ENCODE data around the gene FAM3A.

GRCh38 chrX:154531626-154532025, 15.6 kb upstream of the FAM3A start:
- TF ChIP-seq CTCF (IDR thresholded peaks at IDR 0.05) (no peak), POLR2A (IDR thresholded peaks at IDR 0.05) (no peak)
